ENCODE measurements around the gene RALGAPA1. TPM values are rescaled to one million over a fixed set of nuclear protein-coding genes. Genes with fewer than 3 reads are reported as not detected.
"Not testable (repeated sequence)": the region's sequence is repeated elsewhere in the genome, so short reads cannot be mapped to it uniquely, and the experiment has no call there.

Gene RALGAPA1
- total RNA-seq, 4 donors from 2014 or later, result 52.5 to 127 (median 67.7) TPM

DNA sequence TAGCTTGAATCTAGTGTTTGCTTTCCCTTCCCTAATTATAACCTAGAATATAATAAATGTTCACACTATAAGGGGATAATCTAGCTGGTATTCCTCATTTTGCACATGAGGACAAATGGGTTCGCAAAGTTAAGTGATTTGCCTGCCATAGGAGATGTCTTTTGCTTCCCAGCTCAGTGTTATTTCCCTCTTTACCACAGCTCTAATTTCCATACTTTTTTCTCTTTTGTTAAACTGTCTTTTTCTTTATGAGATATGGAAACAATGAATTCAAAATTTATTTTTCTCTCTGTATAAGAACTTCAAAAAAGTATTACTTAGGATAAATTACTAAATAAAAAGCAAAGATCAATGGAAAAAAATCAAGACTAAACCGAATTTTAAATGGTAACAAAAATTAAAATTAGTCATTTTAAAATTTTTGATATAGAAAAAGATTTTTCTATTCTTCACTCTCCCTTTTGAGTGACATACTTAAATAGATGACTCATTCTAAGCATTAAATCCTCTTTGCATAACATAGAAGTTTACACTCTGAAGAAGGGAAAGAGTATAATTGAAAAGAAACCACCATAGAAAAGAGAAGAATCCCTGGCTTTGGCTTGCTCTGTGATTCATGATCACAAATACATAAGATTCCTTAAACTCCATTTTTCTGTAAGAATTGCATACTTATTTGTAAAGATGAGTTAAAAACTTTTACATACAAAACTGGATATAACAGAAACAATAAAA, 177.9 kb downstream of the RALGAPA1 start:
- Histone ChIP-seq H3K4me1 (no peaks in the 10 kb centered on the region), H3K36me3 (peaks cover 16% of the 10 kb centered on the region), H3K27me3 (no peaks in the 10 kb centered on the region), H3K4me3 (no peak overlapping the region), H3K27ac (no peak overlapping the region), H3K9me3 (no peaks in the 10 kb centered on the region)
- TF ChIP-seq POLR2A (IDR thresholded peaks at IDR 0.05) (no peak), EP300 (IDR thresholded peaks at IDR 0.05) (no peak), POLR2AphosphoS5 (IDR thresholded peaks at IDR 0.05) (no peak), CTCF (IDR thresholded peaks at IDR 0.05) (no peak)
- 97% methylated on average over 2 of the region's 2 CpGs for WGBS
- no peak for DNase-seq (ENCODE audit: low spot score in 2 of 2)

GRCh38 chr14:35628989-35629388, 180.1 kb downstream of the RALGAPA1 start:
- DNase-seq (ENCODE audit: low spot score in 2 of 2), result no peak
- no peak overlapping the region for H3K27ac ChIP-seq
- WGBS, result 83% methylated on average over 3 of the region's 3 CpGs
- no peak overlapping the region for H3K4me3 ChIP-seq
- no peaks in the 10 kb centered on the region for H3K4me1 ChIP-seq
- no peaks in the 10 kb centered on the region for H3K9me3 ChIP-seq
- H3K27me3 ChIP-seq, result no peaks in the 10 kb centered on the region
- H3K36me3 ChIP-seq, result peaks cover 17% of the 10 kb centered on the region
- no peak for TF ChIP-seq POLR2A (IDR thresholded peaks at IDR 0.05)
- no peak for TF ChIP-seq EP300 (IDR thresholded peaks at IDR 0.05)
- no peak for TF ChIP-seq POLR2AphosphoS5 (IDR thresholded peaks at IDR 0.05)
- no peak for TF ChIP-seq CTCF (IDR thresholded peaks at IDR 0.05)

DNA sequence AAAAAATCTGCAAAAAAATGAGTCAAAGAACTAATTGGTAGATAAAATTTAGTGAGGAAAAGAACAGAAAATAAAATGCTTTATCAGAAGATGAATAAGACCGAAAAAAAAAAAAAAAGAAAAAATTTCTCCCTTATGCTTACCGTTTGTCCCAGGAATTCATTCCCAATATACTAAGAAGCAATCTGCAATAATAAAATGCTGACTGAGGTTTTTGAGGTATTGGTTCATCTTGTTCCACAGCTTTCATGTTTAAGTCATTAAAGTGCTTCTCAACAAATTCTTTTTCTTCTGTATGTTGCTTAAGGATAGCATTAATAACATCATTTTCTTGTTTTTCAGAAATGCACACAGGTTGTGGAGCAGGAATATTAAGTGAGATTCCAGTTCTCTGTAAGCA, 182.1 kb downstream of the RALGAPA1 start:
- H3K9me3 ChIP-seq; H3K27me3 ChIP-seq; H3K4me3 ChIP-seq; H3K4me1 ChIP-seq; H3K27ac ChIP-seq; DNase-seq (ENCODE audit: low spot score in 2 of 2): not testable (repeated sequence)
- peaks cover 26% of the 10 kb centered on the region for H3K36me3 ChIP-seq
- 66% methylated on average over 2 of the region's 2 CpGs for WGBS

GRCh38 chr14:35621996-35622395, 187.1 kb downstream of the RALGAPA1 start:
- 97% methylated on average over 4 of the region's 4 CpGs for WGBS
- H3K4me3 ChIP-seq; H3K27ac ChIP-seq; H3K4me1 ChIP-seq; DNase-seq (ENCODE audit: low spot score in 2 of 2); H3K9me3 ChIP-seq; H3K27me3 ChIP-seq: not testable (repeated sequence)
- peaks cover 32% of the 10 kb centered on the region for H3K36me3 ChIP-seq

- not testable (repeated sequence) for H3K27me3 ChIP-seq; DNase-seq (ENCODE audit: low spot score in 2 of 2); H3K9me3 ChIP-seq; H3K4me1 ChIP-seq; H3K27ac ChIP-seq; H3K4me3 ChIP-seq
- H3K36me3 ChIP-seq, result peaks cover 31% of the 10 kb centered on the region
- WGBS, result 94% methylated on average over 6 of the region's 6 CpGs
Observed at GRCh38 chr14:35619998-35620397, 189.1 kb downstream of the RALGAPA1 start.

- H3K4me3 ChIP-seq; H3K9me3 ChIP-seq; DNase-seq (ENCODE audit: low spot score in 2 of 2); H3K27ac ChIP-seq; H3K27me3 ChIP-seq; H3K4me1 ChIP-seq: not testable (repeated sequence)
- WGBS, result 91% methylated on average over 1 of the region's 1 CpG
- peaks cover 26% of the 10 kb centered on the region for H3K36me3 ChIP-seq
Observed at GRCh38 chr14:35619461-35619860, 189.6 kb downstream of the RALGAPA1 start.

GRCh38 chr14:35617500-35617899, 191.6 kb downstream of the RALGAPA1 start:
- DNase-seq (ENCODE audit: low spot score in 2 of 2), result no peak
- TF ChIP-seq EP300 (IDR thresholded peaks at IDR 0.05) (no peak), POLR2AphosphoS5 (IDR thresholded peaks at IDR 0.05) (no peak), CTCF (IDR thresholded peaks at IDR 0.05) (no peak), POLR2A (IDR thresholded peaks at IDR 0.05) (no peak)
- WGBS, result 98% methylated on average over 3 of the region's 3 CpGs

More at GRCh38 chr14:35617500-35617899, 191.6 kb downstream of the RALGAPA1 start:
- Histone ChIP-seq H3K36me3 (peaks cover 28% of the 10 kb centered on the region), H3K27me3 (no peaks in the 10 kb centered on the region), H3K27ac (no peak overlapping the region), H3K9me3 (peaks cover 7% of the 10 kb centered on the region), H3K4me1 (no peaks in the 10 kb centered on the region), H3K4me3 (no peak overlapping the region)

Measured in suprapubic skin (tissue), 4 donors.